IMR-90 (cell line): ENCODE results near the gene RHAG.

Experiments
- BHLHE40 ChIP-seq: fragments of 150-350 bp; IDR thresholded peaks from 2 replicates; pipeline ENCODE4 v1.6.1; 2016; ENCODE audit warnings: mild to moderate bottlenecking, low read depth, low read length
- CHD1 ChIP-seq: IDR thresholded peaks from 2 replicates; pipeline ENCODE4 v1.6.1; 2012; ENCODE audit warnings: low read depth, low read length, improper control_type of control experiment
- MAFK ChIP-seq: IDR thresholded peaks from 2 replicates; pipeline ENCODE4 v1.6.1; 2012; ENCODE audit warnings: low read depth, low read length, improper control_type of control experiment
- POLR2A ChIP-seq: IDR thresholded peaks from 2 replicates; pipeline ENCODE4 v1.6.1; 2012; ENCODE audit warnings: mild to moderate bottlenecking, low read depth, low read length
- RAD21 ChIP-seq: IDR thresholded peaks from 2 replicates; pipeline ENCODE4 v1.6.1; 2012; ENCODE audit warnings: low read length, improper control_type of control experiment
- TF ChIP-seq, protein P1 (sequence below): conservative IDR thresholded peaks from 2 replicates; pipeline ENCODE4 v1.5.1; 2012; ENCODE audit warnings: mild to moderate bottlenecking, low read depth, low read length, improper control_type of control experiment
- TF ChIP-seq, protein P2 (sequence below): fragments of 150-350 bp; IDR thresholded peaks from 2 replicates; pipeline ENCODE4 v1.6.1; 2016; ENCODE audit warnings: low read depth, mild to moderate bottlenecking, low read length, moderate library complexity, borderline replicate concordance

DNA sequence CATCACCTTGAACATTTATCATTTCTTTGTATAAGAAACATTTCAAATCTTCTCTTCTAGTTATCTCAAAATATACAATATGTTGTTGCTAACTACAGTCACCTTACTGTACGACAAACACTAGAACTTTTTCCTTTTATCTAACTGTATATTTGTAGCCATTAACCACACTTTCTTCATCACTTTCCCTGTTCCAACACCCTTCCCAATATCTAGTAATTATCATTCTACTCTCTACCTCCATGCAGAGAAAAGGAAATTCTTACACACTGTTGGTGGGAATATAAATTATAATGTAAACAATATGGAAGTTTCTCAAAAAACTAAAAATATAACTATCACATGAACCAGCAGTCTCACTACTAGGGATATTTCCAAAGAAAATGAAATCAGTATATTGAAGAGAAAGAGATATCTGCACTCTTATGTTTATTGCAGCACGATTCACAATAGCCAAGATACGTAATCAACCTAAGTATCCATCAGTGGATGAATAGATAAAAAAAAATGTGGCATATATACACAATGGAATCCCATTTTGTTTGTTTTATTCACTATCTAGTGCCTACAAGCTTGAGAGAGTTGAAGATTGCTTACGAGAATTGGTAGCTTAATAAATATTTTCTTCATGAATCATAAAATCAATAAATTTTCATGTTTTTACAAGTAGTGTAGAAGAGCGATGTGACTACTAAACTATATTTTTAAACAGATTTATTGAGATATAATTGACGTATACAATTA lies 2.4 kb downstream of the RHAG start:
- TF ChIP-seq, protein P1, sequence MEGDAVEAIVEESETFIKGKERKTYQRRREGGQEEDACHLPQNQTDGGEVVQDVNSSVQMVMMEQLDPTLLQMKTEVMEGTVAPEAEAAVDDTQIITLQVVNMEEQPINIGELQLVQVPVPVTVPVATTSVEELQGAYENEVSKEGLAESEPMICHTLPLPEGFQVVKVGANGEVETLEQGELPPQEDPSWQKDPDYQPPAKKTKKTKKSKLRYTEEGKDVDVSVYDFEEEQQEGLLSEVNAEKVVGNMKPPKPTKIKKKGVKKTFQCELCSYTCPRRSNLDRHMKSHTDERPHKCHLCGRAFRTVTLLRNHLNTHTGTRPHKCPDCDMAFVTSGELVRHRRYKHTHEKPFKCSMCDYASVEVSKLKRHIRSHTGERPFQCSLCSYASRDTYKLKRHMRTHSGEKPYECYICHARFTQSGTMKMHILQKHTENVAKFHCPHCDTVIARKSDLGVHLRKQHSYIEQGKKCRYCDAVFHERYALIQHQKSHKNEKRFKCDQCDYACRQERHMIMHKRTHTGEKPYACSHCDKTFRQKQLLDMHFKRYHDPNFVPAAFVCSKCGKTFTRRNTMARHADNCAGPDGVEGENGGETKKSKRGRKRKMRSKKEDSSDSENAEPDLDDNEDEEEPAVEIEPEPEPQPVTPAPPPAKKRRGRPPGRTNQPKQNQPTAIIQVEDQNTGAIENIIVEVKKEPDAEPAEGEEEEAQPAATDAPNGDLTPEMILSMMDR = no peak
- TF ChIP-seq RAD21 = no peak
- no peak for TF ChIP-seq MAFK
- no peak for TF ChIP-seq BHLHE40
- TF ChIP-seq, protein P2, sequence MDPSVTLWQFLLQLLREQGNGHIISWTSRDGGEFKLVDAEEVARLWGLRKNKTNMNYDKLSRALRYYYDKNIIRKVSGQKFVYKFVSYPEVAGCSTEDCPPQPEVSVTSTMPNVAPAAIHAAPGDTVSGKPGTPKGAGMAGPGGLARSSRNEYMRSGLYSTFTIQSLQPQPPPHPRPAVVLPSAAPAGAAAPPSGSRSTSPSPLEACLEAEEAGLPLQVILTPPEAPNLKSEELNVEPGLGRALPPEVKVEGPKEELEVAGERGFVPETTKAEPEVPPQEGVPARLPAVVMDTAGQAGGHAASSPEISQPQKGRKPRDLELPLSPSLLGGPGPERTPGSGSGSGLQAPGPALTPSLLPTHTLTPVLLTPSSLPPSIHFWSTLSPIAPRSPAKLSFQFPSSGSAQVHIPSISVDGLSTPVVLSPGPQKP = no peak
- TF ChIP-seq POLR2A = no peak
- no peak for TF ChIP-seq CHD1
